Measurements from ENCODE around the gene NEO1. TPM values are rescaled to one million over a fixed set of nuclear protein-coding genes. Genes with fewer than 3 reads are reported as not detected.

Gene NEO1
- total RNA-seq, 1 donor from 2014 or later: 21.8 TPM

DNA sequence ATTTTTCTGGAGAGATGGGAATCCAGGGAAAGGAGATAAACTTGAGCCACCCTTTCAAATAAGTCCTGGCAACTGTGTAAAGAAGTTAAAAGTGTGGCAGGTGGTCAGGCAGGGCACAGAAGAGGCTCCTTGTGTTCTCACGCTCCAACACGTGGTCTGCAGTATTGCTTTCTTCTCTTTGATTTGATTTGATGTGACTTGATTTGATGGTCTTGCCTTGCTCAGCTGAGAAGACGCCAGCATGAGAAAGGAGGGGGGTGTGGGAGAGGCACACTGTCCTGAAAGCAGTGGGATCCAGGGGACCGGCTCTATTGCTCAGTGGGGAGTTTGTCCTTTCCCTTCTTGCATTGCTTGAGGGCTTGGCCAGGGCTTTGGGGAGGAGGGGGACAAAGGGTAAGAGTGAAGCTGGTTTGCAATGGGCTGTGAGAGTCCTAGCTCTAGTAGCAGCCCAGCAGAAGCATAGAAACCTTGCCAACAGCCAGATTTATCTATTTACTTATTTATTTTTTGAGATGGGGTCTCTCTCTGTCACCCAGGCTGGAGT lies 25.7 kb upstream of the NEO1 start:
- Histone ChIP-seq H3K36me3 (no peaks in the 10 kb centered on the region), H3K9me3 (no peaks in the 10 kb centered on the region), H3K27ac (no peak overlapping the region), H3K4me1 (no peaks in the 10 kb centered on the region), H3K27me3 (no peaks in the 10 kb centered on the region), H3K4me3 (no peak overlapping the region)
- intact Hi-C loops (cut with DNase I): no loop called here
- DNase-seq (ENCODE audit: low spot score in 2 of 2): no peak
- TF ChIP-seq, protein P1, sequence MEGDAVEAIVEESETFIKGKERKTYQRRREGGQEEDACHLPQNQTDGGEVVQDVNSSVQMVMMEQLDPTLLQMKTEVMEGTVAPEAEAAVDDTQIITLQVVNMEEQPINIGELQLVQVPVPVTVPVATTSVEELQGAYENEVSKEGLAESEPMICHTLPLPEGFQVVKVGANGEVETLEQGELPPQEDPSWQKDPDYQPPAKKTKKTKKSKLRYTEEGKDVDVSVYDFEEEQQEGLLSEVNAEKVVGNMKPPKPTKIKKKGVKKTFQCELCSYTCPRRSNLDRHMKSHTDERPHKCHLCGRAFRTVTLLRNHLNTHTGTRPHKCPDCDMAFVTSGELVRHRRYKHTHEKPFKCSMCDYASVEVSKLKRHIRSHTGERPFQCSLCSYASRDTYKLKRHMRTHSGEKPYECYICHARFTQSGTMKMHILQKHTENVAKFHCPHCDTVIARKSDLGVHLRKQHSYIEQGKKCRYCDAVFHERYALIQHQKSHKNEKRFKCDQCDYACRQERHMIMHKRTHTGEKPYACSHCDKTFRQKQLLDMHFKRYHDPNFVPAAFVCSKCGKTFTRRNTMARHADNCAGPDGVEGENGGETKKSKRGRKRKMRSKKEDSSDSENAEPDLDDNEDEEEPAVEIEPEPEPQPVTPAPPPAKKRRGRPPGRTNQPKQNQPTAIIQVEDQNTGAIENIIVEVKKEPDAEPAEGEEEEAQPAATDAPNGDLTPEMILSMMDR (IDR thresholded peaks at IDR 0.05): no peak

DNA sequence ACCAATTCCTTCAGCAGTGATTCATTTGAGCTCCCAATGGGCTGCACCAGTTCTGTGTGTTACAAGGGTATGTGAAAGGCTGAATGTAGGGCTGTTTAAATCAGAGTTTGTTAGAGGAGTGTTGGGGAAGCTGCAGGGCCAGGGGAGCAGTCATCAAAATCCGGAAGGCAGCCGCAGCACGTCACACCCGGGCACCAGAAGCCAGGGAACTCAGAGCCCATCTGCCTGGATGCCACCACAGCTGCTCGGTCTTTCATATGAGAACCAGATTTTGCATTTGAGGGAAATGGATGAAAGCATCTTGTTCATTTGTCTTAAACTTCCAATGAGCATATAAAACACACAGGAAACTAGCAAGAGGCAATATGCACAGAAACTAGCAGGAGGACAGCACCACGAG lies 24.2 kb upstream of the NEO1 start:
- no peaks in the 10 kb centered on the region for H3K9me3 ChIP-seq
- no peak overlapping the region for H3K4me3 ChIP-seq
- TF ChIP-seq, protein P1 (IDR thresholded peaks at IDR 0.05): no peak
- no peaks in the 10 kb centered on the region for H3K4me1 ChIP-seq
- no peaks in the 10 kb centered on the region for H3K27me3 ChIP-seq
- DNase-seq (ENCODE audit: low spot score in 2 of 2): no peak
- no peak overlapping the region for H3K27ac ChIP-seq
- no peaks in the 10 kb centered on the region for H3K36me3 ChIP-seq
- intact Hi-C loops (cut with DNase I): no loop called here

DNA sequence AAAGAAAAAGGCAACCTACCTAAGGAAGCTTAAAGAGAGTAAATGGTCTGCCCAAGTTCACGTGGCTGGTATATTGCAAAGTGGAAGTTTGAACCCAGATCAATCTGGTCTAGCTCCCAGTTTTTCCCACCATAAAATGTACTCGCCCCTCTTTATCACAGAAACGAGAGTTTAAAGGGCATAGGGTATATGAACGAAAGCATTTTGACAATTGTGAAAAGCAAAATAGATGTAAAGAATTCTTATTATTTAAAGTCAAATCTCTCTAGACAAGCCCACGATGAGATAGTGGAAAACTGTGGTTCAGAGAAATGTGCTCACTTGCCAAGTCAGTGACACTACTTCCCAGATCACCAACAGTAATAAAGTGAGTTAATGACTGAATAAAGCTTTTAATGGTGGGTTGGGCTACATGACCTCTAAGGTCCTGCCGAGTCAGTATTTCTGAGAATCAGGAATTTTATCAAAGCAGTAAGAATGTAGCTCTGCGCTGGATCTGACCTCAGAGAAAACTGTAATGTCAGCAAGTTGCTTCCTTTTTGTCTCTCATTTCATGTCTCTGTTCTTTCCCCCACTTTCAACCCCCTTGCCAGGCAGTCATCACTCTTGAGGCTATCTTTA lies 23.3 kb upstream of the NEO1 start:
- no peaks in the 10 kb centered on the region for H3K4me1 ChIP-seq
- no peaks in the 10 kb centered on the region for H3K36me3 ChIP-seq
- TF ChIP-seq, protein P1 (IDR thresholded peaks at IDR 0.05): no peak
- intact Hi-C loops (cut with DNase I): no loop called here
- H3K27me3 ChIP-seq: no peaks in the 10 kb centered on the region
- no peaks in the 10 kb centered on the region for H3K9me3 ChIP-seq
- no peak for DNase-seq (ENCODE audit: low spot score in 2 of 2)
- H3K4me3 ChIP-seq: no peak overlapping the region
- H3K27ac ChIP-seq: no peak overlapping the region

DNA sequence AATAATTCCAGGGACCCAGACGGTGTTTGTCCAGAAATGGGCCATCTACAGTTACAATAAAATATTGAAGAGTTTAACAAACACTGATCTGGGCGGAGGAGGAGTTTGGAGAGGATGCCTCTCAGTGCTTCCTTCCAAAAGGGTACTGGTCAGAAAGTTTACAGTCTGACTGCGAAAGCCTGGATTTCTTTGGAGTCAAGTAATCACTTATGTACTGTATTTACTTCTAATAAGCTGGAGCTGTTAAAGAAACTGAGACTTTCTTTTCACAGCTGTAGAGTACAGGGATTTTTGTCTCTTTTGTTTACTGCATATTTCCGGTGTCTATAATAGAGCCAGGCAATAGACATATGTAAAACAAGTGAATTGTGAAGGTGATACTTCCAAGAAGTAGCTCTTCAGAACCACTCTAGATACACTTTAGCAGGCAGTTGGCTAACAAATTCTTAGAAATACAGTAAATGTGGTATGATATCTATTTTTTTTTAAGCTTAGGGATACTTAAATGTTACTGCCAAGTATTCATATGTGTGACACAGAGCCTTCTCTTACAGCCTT lies 22.1 kb upstream of the NEO1 start:
- no peaks in the 10 kb centered on the region for H3K9me3 ChIP-seq
- intact Hi-C loops (cut with DNase I): no loop called here
- no peaks in the 10 kb centered on the region for H3K27me3 ChIP-seq
- no peaks in the 10 kb centered on the region for H3K36me3 ChIP-seq
- DNase-seq (ENCODE audit: low spot score in 2 of 2): no peak
- H3K4me3 ChIP-seq: no peak overlapping the region
- TF ChIP-seq, protein P1 (IDR thresholded peaks at IDR 0.05): no peak
- no peak overlapping the region for H3K27ac ChIP-seq
- H3K4me1 ChIP-seq: no peaks in the 10 kb centered on the region

DNA sequence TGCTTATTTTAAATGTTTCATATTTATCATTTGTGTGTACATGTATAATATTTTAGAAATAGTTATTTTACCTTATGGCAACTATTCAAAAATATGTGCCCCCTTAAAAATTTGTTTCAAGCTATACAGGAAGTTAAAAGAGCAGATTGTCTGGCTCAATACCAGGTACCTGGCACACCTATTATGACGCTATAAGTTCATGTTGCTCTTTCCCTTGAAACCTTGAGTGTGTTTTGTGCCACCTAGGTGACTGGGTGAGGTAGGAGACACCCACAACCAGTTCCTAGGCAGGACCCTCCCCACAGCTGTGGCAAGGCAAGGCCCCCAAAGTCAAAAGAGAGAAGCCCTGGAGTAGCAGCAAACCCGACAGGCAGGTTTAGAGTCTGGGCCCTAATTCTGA lies 20.6 kb upstream of the NEO1 start:
- Histone ChIP-seq H3K27me3 (no peaks in the 10 kb centered on the region), H3K9me3 (no peaks in the 10 kb centered on the region), H3K4me3 (no peak overlapping the region), H3K4me1 (no peaks in the 10 kb centered on the region), H3K27ac (no peak overlapping the region), H3K36me3 (no peaks in the 10 kb centered on the region)
- TF ChIP-seq, protein P1 (IDR thresholded peaks at IDR 0.05): no peak
- no peak for DNase-seq (ENCODE audit: low spot score in 2 of 2)
- intact Hi-C loops (cut with DNase I): no loop called here
